Activated CD8-positive, alpha-beta memory T cell treated with anti-CD3 and anti-CD28 coated beads, Interleukin-2, amount 50 U/mL, for 48 hours (primary cell): Measurements from ENCODE around the gene MUC13.

Experiments used
- DNase-seq: peaks from one replicate; pipeline ENCODE4 v3.0.0-alpha.2; 2020

MUC13 gene

GRCh38 chr3:124895756-124896155 lies 38.8 kb downstream of the MUC13 start:
- DNase-seq: no peak

- DNase-seq: no peak
These were observed 41.0 kb downstream of the MUC13 start for GRCh38 chr3:124893526-124893925.

GRCh38 chr3:124890573-124891190 lies 43.9 kb downstream of the MUC13 start:
- DNase-seq: no peak

- DNase-seq: no peak
These were observed 45.8 kb downstream of the MUC13 start for GRCh38 chr3:124888482-124889441.

- no peak for DNase-seq
These were observed 46.6 kb downstream of the MUC13 start for GRCh38 chr3:124887932-124888298.

- DNase-seq: peak; percentile 70
These were observed 47.2 kb downstream of the MUC13 start, which contains the start of gene ITGB5 for GRCh38 chr3:124887177-124887931. ITGB5 (minus strand) TSS chr3:124887365; CDS start chr3:124887000, 365 bp downstream.

- DNase-seq: peak; percentile 70
These were observed 48.1 kb downstream of the MUC13 start for GRCh38 chr3:124886168-124887056.

- DNase-seq: no peak
These were observed 48.9 kb downstream of the MUC13 start for GRCh38 chr3:124885466-124886167.

GRCh38 chr3:124884474-124885101 lies 50.0 kb downstream of the MUC13 start:
- no peak for DNase-seq

- no peak for DNase-seq
These were observed 50.6 kb downstream of the MUC13 start for GRCh38 chr3:124883766-124884473.

- no peak for DNase-seq
These were observed 51.5 kb downstream of the MUC13 start for GRCh38 chr3:124882816-124883747.

GRCh38 chr3:124881976-124882697 lies 52.4 kb downstream of the MUC13 start:
- no peak for DNase-seq

- no peak for DNase-seq
These were observed 55.2 kb downstream of the MUC13 start for GRCh38 chr3:124879337-124879680.

GRCh38 chr3:124878561-124879336 lies 55.8 kb downstream of the MUC13 start:
- DNase-seq: no peak

- no peak for DNase-seq
These were observed 56.9 kb downstream of the MUC13 start for GRCh38 chr3:124877674-124878073.

GRCh38 chr3:124876401-124876878 lies 58.1 kb downstream of the MUC13 start:
- DNase-seq: no peak

GRCh38 chr3:124873226-124873625 lies 61.3 kb downstream of the MUC13 start:
- no peak for DNase-seq

GRCh38 chr3:124867511-124867910 lies 67.0 kb downstream of the MUC13 start:
- no peak for DNase-seq
